Activated T-helper 9 cell treated with anti-CD3 and anti-CD28 coated beads, Interleukin-2, amount 50 U/mL, for 16 hours (primary cell): ENCODE results near the gene UGT1A4.
"Not testable (repeated sequence)": the region's sequence is repeated elsewhere in the genome, so short reads cannot be mapped to it uniquely, and the experiment has no call there.

Experiments used
- DNase-seq: peaks from one replicate; pipeline ENCODE4 v3.0.0-alpha.2; 2020; ENCODE audit warnings: low read depth

Gene UGT1A4

DNA sequence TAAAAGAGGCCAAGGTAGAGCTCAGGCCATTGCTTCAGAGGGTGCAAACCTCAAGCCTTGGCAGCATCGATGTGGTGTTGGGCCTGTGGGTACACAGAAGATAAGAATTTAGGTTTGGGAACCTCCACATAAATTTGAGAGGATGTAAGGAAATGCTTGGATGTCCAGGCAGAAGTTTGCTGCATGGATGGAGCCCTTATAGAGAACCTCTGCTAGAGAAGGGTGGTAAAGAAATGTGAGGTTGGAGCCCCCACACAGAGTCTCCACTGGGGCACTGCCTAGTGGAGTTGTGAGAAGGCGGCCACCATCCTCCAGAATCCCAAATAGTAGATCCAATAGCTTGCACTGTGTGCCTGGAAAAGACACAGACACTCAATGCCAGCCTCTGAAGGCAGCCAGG lies 32.2 kb downstream of the UGT1A4 start:
- DNase-seq, result not testable (repeated sequence)

DNA sequence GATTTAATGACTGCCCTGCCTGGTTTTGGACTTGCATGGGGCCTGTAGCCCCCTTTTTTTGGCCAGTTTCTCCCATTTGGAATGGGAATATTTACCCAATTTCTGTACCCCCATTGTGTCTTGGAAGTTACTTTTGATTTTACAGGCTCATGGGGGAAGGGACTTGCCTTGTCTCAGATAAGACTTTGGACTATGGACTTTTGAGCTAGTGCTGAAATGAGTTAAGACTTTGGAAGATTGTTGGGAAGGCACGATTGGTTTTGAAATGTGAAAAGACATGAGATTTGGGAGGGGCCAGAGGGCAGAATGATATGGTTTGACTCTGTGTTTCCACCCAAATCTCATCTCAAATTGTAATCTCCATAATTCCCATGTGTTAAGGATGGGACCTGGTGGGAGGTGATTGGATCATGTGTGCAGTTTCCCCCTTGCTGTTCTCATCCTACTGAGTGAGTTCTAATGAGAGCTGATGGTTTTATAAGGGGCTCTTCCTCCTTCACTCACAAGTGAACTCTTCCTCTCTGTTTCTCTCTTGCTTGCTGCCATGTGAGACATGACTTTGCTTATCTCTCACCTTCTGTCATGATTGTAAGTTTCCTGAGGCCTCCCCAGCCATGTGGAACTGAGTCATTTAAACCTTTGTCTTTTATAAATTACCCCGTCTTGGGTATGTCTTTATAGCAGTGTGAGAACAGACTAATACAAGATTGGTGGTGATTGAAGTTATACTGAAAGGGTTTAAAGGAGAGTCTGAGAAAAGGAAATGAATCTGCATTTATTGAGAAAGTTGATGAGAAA lies 32.9 kb downstream of the UGT1A4 start:
- DNase-seq, result not testable (repeated sequence)

DNA sequence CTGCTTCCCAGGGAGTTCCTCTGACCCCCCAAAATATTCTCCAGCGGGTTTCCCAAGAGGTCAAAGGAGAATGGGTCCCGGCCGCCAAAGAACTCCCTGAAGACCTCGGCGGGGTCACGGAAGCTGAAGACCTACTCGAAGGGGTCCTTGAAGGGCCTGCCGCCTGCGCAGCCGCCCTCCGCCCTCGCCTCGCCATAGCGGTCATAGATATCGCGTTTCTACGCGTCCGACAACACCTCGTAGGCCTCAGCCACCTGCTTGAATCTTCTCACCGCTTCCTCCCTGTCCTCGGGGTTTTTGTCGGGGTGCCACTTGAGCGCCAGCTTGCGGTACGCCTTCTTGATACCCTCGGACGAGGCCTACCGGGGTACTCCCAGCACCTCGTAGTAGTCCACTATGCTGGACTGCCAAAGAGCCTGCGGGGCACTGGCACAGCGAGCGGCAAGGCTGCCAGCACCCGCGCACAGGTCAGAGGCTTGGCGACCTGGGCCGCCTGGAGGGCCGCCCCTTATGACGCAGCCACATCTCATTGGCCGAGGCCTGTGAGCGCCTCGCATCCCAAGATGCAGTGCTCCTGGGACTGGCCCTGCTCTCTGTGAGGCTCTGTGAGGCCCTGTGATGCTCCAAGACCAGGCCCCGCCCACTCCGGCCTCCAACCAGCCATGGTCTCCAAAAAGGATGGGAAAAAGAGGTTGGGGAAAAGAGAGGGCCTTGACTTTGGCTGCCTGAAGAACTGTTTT lies 36.5 kb downstream of the UGT1A4 start:
- DNase-seq, result no peak

DNA sequence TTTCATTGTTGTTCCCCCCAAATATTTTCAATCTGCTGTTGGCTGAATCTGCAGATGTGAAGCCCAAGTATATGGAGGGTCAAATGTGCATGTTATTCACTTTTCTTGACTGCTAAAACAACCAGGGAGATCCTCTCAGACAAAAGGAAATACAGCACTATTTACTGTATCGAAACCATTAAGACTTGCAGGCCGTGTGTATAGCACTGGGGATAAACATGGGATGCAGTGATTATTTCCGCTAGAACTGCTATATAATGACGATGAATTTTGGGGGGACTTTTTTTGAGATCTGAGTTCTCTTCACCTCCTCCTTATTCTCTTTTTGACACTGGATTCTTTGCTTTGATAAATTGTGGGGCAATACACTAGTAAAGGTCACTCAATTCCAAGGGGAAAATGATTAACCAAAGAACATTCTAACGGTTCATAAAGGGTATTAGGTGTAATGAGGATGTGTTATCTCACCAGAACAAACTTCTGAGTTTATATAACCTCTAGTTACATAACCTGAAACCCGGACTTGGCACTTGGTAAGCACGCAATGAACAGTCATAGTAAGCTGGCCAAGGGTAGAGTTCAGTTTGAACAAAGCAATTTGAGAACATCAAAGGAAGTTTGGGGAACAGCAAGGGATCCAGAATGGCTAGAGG lies 38.0 kb downstream of the UGT1A4 start:
- no peak for DNase-seq

DNA sequence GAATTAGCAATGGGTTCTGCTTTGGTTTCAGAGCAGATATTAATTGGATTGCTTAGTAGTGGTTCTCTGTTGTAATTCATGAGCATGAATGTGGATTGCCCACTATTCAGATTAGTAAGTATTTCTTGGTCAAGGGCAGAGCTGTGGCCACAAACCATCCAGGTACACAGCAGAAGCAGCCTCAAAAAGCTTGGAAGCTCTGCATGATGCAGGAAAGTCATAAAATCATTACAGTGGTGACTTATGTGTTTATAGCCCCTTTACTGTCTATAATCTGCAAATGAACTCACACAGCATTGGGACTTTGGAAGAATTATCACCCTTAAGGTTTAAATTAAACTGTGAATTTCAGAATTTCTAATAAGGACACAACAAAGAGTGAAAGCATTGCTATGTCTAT lies 39.6 kb downstream of the UGT1A4 start:
- DNase-seq, result no peak

DNA sequence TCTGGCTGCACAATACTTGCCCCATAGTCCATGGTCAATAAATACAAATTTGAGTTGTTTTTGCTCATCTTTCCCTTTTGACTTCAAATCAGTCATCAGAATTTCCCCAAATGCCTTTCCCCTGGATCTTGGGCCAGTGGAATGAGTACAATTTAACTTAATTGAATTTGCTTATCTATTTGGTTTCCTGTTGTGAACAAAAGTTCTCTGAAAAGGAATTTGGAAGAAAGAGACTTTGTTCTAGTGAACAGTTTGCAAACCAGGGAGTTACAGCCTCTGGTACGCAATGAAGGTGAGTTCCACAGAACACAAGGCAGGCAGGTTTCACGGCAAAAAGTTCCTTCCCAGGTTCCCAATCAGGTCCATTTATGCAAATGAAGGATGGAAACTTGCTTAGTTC lies 40.3 kb downstream of the UGT1A4 start:
- no peak for DNase-seq

DNA sequence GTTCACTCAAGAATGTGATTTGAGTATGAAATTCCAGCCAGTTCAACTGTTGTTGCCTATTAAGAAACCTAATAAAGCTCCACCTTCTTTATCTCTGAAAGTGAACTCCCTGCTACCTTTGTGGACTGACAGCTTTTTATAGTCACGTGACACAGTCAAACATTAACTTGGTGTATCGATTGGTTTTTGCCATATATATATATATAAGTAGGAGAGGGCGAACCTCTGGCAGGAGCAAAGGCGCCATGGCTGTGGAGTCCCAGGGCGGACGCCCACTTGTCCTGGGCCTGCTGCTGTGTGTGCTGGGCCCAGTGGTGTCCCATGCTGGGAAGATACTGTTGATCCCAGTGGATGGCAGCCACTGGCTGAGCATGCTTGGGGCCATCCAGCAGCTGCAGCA lies 41.5 kb downstream of the UGT1A4 start, which contains the start of gene UGT1A1:
TSS of gene UGT1A1 (plus strand) at position 228 of the 400 bp plus-strand sequence. CDS start at position 246, 18 bp downstream.
- no peak for DNase-seq

DNA sequence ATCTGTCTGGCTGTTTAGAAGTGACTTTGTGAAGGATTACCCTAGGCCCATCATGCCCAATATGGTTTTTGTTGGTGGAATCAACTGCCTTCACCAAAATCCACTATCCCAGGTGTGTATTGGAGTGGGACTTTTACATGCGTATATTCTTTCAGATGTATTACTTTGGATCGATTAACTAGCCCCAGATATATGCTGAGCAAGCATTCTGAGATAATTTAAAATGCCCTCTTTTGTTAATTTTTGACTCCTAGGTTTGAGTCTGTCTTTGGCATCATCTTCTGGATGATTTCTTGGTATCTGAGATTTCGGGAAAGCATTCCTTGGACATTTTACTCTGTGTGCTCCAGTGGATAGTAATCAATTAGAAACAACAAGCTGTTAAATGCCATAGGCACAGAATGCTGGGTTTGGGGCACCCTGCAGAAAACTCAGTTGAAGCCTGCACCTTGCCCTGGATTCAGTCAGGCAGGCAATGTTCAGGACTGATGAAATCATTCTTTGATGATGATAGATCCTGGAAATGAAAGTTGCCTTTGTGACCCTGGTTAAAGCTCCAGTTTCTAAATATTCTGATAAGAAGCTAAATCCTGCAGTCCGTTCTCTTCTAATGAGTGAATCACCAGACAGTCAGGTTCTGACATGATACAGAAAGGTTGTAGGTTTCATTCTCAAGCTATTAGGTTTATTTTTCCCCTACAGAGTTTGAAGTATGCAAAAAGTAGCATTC lies 42.7 kb downstream of the UGT1A4 start:
- DNase-seq, result no peak

DNA sequence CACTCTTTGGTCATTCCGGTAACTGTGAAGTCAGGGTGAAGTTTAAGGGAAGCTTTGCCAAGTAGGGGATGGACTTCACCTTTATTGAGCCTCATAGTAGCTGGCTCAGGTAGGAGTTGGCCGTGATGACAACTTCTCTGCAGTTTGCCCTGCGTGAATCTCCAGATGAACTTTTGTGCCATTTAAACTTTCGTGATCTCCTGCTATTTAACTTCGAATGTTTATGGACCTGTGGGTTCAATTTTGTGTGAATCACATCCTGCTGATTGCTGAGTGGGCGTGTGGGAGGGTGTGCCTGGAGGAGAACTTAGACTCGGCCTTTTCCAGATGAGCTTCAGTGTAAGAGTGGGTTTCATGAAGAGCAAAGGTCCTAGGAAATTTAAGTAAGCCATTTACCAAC lies 45.7 kb downstream of the UGT1A4 start:
- DNase-seq, result no peak

DNA sequence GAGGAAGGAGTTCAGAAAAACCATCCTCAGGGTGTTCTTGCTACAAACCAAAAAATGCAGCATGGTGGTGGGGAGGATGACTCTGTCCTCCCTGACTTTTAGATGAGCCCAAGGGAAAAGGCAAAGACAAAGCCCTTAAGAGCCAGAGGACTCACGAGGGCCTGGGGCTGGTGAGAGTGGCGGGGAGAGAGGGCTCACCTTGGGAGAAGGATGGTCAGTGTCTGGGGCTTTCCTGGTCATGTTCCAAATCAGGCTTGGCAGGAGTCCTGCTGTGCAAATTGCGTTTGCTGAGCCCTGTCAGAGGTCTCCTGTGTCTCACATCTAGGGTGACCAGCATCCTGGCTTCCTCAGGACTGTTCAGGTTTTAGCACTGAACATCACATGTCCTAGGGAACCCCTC lies 46.2 kb downstream of the UGT1A4 start:
- no peak for DNase-seq

DNA sequence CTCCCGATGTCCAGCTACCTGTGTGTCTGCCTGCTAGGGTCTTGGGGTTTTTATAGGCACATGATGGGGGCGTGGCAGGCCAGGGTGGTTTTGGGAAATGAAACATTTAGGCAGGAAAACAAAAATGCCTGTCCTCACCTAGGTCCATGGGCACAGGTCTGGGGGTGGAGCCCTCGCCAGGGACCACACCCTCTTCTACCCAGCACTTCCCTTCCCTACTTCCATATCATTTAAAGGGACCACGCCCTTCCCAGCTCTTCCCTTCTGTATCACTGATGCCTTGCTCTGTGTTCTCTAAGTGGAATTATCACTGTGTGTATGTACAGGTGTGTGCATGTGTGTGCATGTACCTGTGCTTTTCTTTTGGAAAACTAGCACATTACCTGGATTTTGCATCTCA lies 47.9 kb downstream of the UGT1A4 start:
- no peak for DNase-seq

DNA sequence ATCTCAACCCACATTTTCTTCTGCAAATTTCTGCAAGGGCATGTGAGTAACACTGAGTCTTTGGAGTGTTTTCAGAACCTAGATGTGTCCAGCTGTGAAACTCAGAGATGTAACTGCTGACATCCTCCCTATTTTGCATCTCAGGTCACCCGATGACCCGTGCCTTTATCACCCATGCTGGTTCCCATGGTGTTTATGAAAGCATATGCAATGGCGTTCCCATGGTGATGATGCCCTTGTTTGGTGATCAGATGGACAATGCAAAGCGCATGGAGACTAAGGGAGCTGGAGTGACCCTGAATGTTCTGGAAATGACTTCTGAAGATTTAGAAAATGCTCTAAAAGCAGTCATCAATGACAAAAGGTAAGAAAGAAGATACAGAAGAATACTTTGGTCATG lies 49.5 kb downstream of the UGT1A4 start:
- DNase-seq, result no peak

DNA sequence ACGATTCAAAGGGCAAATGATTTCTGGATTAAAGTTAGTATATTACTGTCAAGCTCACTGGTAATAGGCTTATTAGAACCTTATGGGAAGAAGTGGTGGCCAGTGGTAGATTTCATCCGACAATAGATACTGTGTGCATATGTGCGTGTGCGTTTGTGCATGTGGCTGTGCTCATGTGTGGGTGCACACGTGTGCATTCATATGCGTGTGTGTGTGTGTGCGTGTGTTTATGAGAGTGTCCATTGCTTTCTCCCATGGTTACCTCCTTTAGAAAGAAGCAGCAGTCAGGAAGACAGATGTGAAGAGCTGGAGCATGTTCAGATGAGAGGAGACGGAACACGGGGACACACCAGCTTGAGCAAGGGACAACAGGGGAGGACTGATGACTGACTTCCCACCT lies 50.7 kb downstream of the UGT1A4 start:
- no peak for DNase-seq

DNA sequence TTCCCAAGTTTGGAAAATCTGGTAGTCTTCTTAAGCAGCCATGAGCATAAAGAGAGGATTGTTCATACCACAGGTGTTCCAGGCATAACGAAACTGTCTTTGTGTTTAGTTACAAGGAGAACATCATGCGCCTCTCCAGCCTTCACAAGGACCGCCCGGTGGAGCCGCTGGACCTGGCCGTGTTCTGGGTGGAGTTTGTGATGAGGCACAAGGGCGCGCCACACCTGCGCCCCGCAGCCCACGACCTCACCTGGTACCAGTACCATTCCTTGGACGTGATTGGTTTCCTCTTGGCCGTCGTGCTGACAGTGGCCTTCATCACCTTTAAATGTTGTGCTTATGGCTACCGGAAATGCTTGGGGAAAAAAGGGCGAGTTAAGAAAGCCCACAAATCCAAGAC lies 53.6 kb downstream of the UGT1A4 start:
- no peak for DNase-seq

DNA sequence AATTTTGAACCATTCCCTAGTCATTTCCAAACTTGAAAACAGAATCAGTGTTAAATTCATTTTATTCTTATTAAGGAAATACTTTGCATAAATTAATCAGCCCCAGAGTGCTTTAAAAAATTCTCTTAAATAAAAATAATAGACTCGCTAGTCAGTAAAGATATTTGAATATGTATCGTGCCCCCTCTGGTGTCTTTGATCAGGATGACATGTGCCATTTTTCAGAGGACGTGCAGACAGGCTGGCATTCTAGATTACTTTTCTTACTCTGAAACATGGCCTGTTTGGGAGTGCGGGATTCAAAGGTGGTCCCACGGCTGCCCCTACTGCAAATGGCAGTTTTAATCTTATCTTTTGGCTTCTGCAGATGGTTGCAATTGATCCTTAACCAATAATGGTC lies 54.0 kb downstream of the UGT1A4 start:
- no peak for DNase-seq

DNA sequence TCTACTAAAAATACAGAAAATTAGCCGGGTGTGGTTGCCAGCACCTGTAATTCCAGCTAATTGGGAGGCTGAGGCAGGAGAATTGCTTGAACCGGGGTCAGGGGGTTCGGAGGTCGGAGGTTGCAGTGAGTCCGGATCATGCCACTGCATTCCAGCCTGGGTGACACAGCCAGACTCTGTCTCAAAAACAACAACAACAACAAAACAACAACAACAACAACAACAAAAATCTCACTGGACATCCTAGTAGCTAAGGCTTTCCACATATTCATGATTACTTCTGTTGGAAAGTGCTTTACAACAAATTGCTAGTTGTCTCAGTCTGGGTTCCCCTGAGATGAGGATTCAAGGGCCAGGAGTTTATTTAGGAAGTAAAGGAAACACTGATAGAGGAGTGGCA lies 55.3 kb downstream of the UGT1A4 start:
- no peak for DNase-seq

DNA sequence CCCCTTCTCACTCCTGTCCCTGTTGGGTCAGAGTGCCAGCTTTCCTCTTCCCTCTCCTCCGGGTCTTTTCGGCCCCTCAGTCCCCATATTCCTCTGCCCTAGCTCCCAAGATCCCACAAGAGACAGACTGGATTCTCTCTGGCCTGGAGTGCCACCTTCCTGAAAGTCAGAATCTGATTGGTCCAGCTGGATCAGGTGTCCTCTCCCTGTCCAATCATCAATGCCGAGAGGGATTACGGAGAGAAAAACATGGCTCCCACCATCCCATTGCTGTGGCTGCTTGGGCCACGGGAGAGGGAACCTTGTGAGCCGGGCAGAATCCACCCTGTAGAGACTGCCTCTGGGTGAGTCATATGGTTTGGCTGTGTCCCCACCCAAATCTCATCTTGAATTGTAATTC lies 56.9 kb downstream of the UGT1A4 start:
- no peak for DNase-seq

DNA sequence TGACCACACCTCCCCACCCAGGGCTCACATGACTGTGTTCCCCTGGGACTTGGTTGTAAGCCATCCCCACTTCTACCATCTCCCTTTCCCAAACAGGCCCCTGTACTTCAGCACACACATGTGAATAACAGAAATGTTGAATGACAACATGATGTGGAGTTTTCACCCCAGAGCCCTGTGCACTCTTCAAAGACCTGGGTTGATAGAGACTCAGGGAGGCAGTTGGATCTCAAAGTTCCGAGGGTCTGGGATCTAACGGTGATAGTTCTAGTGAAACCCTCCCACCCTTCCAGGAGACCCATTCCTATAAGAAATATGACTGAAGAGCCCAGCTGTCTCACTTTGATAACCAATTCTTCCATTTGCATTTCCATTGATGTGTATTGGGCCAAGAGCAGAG lies 59.5 kb downstream of the UGT1A4 start, which contains the start of gene MROH2A:
TSS of gene MROH2A (plus strand) at position 301 of the 400 bp plus-strand sequence. CDS start 1,029 bp downstream, outside the sequence.
- DNase-seq, result no peak

DNA sequence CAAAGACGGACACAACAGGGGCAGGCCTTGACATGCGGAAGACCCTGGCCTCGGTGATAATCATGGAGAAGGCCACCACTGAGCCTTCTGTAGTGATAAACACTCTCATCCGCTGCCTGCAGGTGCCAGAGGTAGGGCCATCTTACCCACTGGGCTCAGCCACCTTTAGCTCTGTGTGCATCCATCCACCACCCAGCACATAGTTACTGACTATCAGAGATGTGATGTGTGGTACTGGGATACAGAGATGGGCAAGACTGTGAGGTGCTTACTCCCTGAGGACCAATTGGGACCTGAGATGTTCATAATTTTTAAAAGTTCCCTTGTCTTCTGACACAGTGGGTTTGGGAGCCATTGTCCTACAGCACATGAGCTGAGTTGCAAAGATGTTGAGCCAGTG lies 61.2 kb downstream of the UGT1A4 start:
- DNase-seq, result no peak

DNA sequence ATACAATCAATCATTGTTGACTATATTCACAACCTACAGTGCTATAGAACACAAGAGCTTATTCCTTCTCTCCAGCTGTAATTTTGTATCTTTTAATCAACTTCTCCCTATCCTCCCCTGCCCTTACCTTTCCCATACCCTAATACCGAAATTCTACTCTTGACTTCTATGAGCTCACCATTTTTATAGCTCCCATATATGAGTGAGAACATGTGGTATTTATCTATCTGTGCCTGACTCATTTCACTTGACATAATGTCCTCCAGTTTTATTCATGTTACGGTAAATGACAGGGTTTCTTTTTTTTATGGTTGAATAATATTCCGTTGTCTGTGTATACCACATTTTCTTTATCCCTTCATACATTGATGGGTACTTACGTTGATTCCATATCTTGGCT lies 62.2 kb downstream of the UGT1A4 start:
- DNase-seq, result no peak

DNA sequence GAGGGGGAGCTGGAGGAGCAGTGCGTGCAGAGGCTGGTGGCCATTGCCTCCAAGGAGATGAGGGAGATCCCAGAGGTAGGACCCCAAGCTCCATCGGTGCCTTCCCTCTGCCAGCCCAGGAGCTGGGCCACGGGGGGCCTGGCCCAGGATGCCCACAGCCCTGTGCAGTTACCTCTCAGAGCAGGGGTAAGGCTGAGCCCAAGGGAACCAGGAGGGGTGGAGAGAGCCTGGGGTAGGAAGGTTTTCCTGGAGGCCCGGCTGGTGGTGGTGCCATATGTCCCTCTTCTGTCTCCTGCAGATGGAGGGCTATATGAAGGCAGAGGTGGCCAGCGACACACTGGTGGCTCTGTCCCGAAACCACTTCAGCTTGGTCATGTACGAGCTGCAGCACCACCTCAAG lies 71.0 kb downstream of the UGT1A4 start:
- DNase-seq, result no peak
